ENCODE data around the gene MED9.

- TF ChIP-seq CTCF (IDR thresholded peaks at IDR 0.05; ENCODE audit: poor library complexity, severe bottlenecking), result no peak
- TF ChIP-seq EP300 (conservative IDR thresholded peaks at IDR 0.05; ENCODE audit: poor library complexity, severe bottlenecking), result no peak
- no peak for TF ChIP-seq SMC3 (conservative IDR thresholded peaks at IDR 0.05; ENCODE audit: poor library complexity)
- TF ChIP-seq MXI1 (conservative IDR thresholded peaks at IDR 0.05; ENCODE audit: poor library complexity, severe bottlenecking), result no peak
- TF ChIP-seq REST (IDR thresholded peaks at IDR 0.05; ENCODE audit: borderline replicate concordance), result no peak
- no peak for TF ChIP-seq POLR2AphosphoS5 (IDR thresholded peaks at IDR 0.05)
Measured at GRCh38 chr17:17453088-17453487, 23.7 kb upstream of the MED9 start.

Measured in neural cell (in vitro differentiated cells).